ENCODE results near the gene RNF8. TPM values are rescaled to one million over a fixed set of nuclear protein-coding genes. Genes with fewer than 3 reads are reported as not detected.
A peak's percentile ranks its signal among the peaks of the same experiment; 100 is the strongest.

The RNF8 gene
- total and polyA plus RNA-seq, 9 of the 15 experiments (the other 6 are each of a cell fraction or from before 2014, with no cell fraction given): 10.6 to 47.0 (median 37.5) TPM

DNA sequence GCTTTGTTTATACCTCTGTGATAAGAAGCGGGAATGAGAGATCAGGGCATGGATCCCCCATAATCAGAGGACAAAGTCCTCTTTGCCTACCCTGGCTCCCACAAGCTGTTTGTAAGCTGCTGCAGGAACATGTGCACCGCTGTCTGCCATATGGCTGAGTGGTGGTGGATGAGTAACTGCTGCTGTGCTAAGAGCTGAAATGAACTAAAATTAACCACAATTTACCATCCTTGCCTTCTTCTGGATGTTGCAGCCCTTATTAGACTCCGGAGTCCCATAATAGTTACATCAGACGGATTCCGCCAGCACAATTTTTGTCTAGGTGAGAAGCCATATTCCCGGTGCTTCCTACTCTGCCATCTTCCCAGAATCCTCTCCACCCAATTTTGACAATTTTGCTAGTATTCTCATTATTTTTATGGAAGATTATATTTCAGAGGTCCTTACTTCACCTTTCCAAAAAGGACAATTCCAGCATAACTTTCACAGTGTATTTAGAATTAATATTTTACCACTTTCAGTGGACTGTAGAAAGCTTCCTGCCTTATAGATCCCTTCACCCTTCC lies 73.2 kb downstream of the RNF8 start (continued):
- TF ChIP-seq, protein P1, sequence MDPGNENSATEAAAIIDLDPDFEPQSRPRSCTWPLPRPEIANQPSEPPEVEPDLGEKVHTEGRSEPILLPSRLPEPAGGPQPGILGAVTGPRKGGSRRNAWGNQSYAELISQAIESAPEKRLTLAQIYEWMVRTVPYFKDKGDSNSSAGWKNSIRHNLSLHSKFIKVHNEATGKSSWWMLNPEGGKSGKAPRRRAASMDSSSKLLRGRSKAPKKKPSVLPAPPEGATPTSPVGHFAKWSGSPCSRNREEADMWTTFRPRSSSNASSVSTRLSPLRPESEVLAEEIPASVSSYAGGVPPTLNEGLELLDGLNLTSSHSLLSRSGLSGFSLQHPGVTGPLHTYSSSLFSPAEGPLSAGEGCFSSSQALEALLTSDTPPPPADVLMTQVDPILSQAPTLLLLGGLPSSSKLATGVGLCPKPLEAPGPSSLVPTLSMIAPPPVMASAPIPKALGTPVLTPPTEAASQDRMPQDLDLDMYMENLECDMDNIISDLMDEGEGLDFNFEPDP (CRISPR knock-in tag; IDR thresholded peaks at IDR 0.05): 0 out of 2 replicates have a peak, but pooled peaks have one; percentile 19
- no peak for TF ChIP-seq STAT5B (CRISPR knock-in tag; IDR thresholded peaks at IDR 0.05)
- TF ChIP-seq SIRT6 (IDR thresholded peaks at IDR 0.05; ENCODE audit: low read depth, low read length): no peak
- no peak for TF ChIP-seq HMGN3 (IDR thresholded peaks at IDR 0.05; ENCODE audit: borderline replicate concordance, extremely low read depth, insufficient read length, low read depth, low read length)
- no peak for TF ChIP-seq KAT7 (CRISPR knock-in tag; IDR thresholded peaks at IDR 0.05; ENCODE audit: borderline replicate concordance)
- peak in 1 of 2 experiments; percentile 51; a peak in 2 of 4 replicates for TF ChIP-seq HDAC1 (IDR thresholded peaks at IDR 0.05)
- no peak for TF ChIP-seq KDM4B (IDR thresholded peaks at IDR 0.05; ENCODE audit: borderline replicate concordance in 2 of 2, low read depth in 1 of 2)
- TF ChIP-seq BRD4 (IDR thresholded peaks at IDR 0.05): 0 out of 2 replicates have a peak, but pooled peaks have one; percentile 51
- no peak for TF ChIP-seq ZFP36 (IDR thresholded peaks at IDR 0.05; ENCODE audit: low read depth, low read length, partially characterized antibody)
- TF ChIP-seq, protein P2, sequence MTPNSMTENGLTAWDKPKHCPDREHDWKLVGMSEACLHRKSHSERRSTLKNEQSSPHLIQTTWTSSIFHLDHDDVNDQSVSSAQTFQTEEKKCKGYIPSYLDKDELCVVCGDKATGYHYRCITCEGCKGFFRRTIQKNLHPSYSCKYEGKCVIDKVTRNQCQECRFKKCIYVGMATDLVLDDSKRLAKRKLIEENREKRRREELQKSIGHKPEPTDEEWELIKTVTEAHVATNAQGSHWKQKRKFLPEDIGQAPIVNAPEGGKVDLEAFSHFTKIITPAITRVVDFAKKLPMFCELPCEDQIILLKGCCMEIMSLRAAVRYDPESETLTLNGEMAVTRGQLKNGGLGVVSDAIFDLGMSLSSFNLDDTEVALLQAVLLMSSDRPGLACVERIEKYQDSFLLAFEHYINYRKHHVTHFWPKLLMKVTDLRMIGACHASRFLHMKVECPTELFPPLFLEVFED (CRISPR knock-in tag; conservative IDR thresholded peaks at IDR 0.05): no peak
- TF ChIP-seq, protein P3, sequence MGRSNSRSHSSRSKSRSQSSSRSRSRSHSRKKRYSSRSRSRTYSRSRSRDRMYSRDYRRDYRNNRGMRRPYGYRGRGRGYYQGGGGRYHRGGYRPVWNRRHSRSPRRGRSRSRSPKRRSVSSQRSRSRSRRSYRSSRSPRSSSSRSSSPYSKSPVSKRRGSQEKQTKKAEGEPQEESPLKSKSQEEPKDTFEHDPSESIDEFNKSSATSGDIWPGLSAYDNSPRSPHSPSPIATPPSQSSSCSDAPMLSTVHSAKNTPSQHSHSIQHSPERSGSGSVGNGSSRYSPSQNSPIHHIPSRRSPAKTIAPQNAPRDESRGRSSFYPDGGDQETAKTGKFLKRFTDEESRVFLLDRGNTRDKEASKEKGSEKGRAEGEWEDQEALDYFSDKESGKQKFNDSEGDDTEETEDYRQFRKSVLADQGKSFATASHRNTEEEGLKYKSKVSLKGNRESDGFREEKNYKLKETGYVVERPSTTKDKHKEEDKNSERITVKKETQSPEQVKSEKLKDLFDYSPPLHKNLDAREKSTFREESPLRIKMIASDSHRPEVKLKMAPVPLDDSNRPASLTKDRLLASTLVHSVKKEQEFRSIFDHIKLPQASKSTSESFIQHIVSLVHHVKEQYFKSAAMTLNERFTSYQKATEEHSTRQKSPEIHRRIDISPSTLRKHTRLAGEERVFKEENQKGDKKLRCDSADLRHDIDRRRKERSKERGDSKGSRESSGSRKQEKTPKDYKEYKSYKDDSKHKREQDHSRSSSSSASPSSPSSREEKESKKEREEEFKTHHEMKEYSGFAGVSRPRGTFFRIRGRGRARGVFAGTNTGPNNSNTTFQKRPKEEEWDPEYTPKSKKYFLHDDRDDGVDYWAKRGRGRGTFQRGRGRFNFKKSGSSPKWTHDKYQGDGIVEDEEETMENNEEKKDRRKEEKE (IDR thresholded peaks at IDR 0.05; ENCODE audit: borderline replicate concordance in 1 of 2, control insufficient read depth in 1 of 2, low read depth in 2 of 2, low read length in 1 of 2): no peak
- no peak; the same call in 1 of the 2 replicates for TF ChIP-seq PTTG1 (tag; IDR thresholded peaks at IDR 0.05; ENCODE audit: low read depth)
- TF ChIP-seq, protein P4, sequence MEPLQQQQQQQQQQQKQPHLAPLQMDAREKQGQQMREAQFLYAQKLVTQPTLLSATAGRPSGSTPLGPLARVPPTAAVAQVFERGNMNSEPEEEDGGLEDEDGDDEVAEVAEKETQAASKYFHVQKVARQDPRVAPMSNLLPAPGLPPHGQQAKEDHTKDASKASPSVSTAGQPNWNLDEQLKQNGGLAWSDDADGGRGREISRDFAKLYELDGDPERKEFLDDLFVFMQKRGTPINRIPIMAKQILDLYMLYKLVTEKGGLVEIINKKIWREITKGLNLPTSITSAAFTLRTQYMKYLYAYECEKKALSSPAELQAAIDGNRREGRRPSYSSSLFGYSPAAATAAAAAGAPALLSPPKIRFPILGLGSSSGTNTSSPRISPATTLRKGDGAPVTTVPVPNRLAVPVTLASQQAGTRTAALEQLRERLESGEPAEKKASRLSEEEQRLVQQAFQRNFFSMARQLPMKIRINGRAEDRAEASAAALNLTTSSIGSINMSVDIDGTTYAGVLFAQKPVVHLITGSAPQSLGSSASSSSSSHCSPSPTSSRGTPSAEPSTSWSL (CRISPR knock-in tag; IDR thresholded peaks at IDR 0.05; ENCODE audit: borderline replicate concordance): no peak
- TF ChIP-seq NCOR1 (IDR thresholded peaks at IDR 0.05): 0 out of 2 replicates have a peak, but pooled peaks have one; percentile 12
- TF ChIP-seq RBBP5 (IDR thresholded peaks at IDR 0.05; ENCODE audit: borderline replicate concordance, insufficient read depth, low read length, poor library complexity, severe bottlenecking): no peak
- no peak for TF ChIP-seq SMARCA4 (IDR thresholded peaks at IDR 0.05)
- TF ChIP-seq CBX8 (IDR thresholded peaks at IDR 0.05; ENCODE audit: borderline replicate concordance, extremely low read depth, low read depth, low read length, poor library complexity, severe bottlenecking): no peak
